ENCODE data around the gene PNLIPRP1.

PNLIPRP1 gene

DNA sequence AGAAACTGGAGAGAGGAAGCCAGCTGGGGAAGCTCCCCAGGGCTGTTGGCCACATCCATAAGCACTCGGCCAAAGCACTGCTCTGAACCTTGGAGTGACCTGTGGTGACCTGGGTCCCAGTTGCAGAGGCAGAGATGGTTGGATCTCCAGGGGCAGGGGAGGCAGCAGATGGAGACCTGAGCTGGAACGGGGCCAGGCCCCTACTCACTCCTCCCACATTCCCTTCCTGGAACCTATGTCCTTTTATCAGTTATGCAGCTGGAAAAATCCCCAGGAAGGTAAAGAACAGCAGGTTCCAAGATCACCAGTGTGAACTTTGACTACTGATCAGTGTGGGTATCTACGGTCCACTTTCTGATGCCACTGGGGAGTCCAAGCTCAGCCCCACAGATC lies 20.4 kb downstream of the PNLIPRP1 start:
- Histone ChIP-seq H3K27ac (no peak overlapping the region), H3K36me3 (replicated peaks) (no peaks in the 10 kb centered on the region), H3K4me3 (ENCODE audit: low read depth, low read length) (no peak overlapping the region), H3K27me3 (replicated peaks) (no peaks in the 10 kb centered on the region)
- TF ChIP-seq, protein P1, sequence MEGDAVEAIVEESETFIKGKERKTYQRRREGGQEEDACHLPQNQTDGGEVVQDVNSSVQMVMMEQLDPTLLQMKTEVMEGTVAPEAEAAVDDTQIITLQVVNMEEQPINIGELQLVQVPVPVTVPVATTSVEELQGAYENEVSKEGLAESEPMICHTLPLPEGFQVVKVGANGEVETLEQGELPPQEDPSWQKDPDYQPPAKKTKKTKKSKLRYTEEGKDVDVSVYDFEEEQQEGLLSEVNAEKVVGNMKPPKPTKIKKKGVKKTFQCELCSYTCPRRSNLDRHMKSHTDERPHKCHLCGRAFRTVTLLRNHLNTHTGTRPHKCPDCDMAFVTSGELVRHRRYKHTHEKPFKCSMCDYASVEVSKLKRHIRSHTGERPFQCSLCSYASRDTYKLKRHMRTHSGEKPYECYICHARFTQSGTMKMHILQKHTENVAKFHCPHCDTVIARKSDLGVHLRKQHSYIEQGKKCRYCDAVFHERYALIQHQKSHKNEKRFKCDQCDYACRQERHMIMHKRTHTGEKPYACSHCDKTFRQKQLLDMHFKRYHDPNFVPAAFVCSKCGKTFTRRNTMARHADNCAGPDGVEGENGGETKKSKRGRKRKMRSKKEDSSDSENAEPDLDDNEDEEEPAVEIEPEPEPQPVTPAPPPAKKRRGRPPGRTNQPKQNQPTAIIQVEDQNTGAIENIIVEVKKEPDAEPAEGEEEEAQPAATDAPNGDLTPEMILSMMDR (IDR thresholded peaks at IDR 0.05; ENCODE audit: low read depth, low read length, missing control alignments) = no peak
- DNase-seq = no peak
- in situ Hi-C loops (cut with HindIII; ENCODE audit: low pct_ligation_motif_present, low sequenced_read_pairs) = no loop called here

DNA sequence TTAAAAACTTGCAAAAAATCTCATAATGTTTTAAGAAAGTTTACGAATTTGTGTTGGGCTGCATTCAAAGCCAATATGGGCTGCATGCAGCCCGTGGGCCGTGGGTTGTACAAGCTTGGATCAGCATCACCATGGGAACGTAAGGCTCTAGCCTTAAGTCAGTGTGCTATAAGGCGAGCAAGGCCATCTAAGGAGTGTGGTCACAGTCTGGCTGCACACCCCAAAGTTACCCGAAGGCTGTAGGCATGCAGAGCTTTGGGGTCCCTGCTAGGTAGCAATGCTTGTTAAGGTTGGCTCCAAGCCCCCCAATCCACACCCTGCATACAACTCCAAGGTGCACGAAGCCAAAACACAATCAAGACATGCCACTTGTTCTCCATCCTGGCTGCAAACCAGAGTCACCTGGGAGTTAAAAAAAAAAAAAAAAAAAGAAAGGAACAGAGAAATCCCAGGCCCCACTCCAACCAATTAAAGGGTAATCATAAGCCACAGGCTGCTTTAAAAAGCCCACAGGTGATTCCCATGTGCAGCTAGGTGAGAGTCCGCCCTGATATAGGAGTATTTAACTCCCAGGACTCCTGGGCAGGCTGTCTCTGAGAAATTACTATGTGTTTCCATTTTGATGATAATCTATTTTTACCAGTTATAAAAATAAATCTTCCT lies 21.5 kb downstream of the PNLIPRP1 start:
- Histone ChIP-seq H3K27ac (no peak overlapping the region), H3K4me3 (ENCODE audit: low read depth, low read length) (no peak overlapping the region), H3K36me3 (replicated peaks) (no peaks in the 10 kb centered on the region), H3K27me3 (replicated peaks) (no peaks in the 10 kb centered on the region)
- in situ Hi-C loops (cut with HindIII; ENCODE audit: low pct_ligation_motif_present, low sequenced_read_pairs) = no loop called here
- TF ChIP-seq, protein P1 (IDR thresholded peaks at IDR 0.05; ENCODE audit: low read depth, low read length, missing control alignments) = no peak
- no peak for DNase-seq

DNA sequence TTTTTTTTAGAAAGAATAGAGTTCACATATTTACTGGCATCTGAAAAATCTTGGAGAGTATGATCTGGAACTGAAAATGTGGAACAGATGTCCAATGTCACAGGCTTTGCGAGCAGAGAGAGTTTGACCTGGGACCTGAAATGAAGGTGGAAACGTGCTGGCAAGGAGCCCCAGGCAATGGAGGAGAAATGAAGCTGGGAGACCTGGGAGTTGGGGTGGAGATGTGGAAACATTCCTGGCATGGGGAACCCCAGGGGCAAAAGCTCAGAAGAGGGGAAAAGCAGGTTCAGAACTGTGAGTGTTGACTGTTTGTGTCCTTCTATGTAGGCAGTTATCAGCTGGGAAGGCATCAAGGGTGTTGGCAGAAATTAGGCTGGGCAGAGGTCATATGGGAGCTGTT lies 22.7 kb downstream of the PNLIPRP1 start:
- H3K4me3 ChIP-seq (ENCODE audit: low read depth, low read length) = no peak overlapping the region
- no peak for DNase-seq
- in situ Hi-C loops (cut with HindIII; ENCODE audit: low pct_ligation_motif_present, low sequenced_read_pairs) = no loop called here
- TF ChIP-seq, protein P1 (IDR thresholded peaks at IDR 0.05; ENCODE audit: low read depth, low read length, missing control alignments) = no peak
- H3K27ac ChIP-seq = no peak overlapping the region
- H3K27me3 ChIP-seq (replicated peaks) = no peaks in the 10 kb centered on the region
- no peaks in the 10 kb centered on the region for H3K36me3 ChIP-seq (replicated peaks)

DNA sequence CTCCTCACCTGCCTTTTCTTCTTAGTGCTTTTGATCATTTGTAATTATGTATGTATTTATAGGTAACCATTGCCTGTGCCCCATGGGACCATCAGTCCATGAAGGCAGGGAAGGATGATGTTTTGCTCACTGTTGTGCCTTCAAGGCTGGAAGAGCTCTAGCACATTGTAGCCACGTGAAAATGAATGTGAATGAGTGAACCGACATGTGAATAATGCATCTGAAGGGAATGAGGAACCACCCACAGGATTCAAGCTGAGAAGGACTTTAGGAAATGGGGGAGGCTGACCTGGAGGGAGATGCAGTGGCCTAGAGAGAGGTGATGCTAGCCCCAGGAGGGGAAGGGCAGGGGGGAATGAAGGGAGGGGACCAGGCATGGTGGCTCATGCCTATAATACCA lies 24.0 kb downstream of the PNLIPRP1 start:
- no peak for DNase-seq
- in situ Hi-C loops (cut with HindIII; ENCODE audit: low pct_ligation_motif_present, low sequenced_read_pairs) = no loop called here

DNA sequence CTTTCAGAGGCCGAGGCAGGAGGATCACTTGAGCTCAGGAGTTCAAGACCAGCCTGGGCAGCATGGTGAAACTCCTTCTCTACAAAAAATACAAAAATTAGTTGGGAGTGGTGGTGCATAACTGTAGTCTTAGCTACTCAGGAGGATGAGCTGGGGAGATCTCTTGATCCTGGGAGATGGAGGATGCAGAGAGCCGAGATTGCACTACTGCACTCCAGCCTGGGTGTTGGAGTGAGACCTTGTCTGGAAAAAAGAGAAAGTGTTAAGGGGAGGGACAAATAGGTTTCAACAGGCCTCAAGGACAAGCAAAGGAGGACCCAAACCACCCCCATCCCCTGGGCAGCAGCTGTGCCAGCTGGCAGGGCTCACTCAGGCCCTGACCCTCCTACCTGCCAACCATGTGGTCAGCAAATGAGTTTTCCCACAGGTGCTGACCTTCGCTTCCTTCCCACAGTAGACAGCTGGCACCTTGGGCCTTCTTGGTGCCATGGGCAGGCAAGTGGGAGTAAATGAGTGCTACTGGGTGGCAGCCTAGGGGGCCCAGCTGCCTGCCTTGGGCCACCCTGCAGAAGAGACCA lies 24.5 kb downstream of the PNLIPRP1 start:
- H3K27me3 ChIP-seq (replicated peaks) = no peaks in the 10 kb centered on the region
- no peak for DNase-seq
- H3K27ac ChIP-seq = no peak overlapping the region
- TF ChIP-seq, protein P1 (IDR thresholded peaks at IDR 0.05; ENCODE audit: low read depth, low read length, missing control alignments) = no peak
- H3K4me3 ChIP-seq (ENCODE audit: low read depth, low read length) = no peak overlapping the region
- no peaks in the 10 kb centered on the region for H3K36me3 ChIP-seq (replicated peaks)
- in situ Hi-C loops (cut with HindIII; ENCODE audit: low pct_ligation_motif_present, low sequenced_read_pairs) = no loop called here

More for the DNA sequence above, 24.0 kb downstream of the PNLIPRP1 start:
- no peaks in the 10 kb centered on the region for H3K36me3 ChIP-seq (replicated peaks)
- TF ChIP-seq, protein P1 (IDR thresholded peaks at IDR 0.05; ENCODE audit: low read depth, low read length, missing control alignments) = no peak
- H3K27ac ChIP-seq = no peak overlapping the region
- H3K4me3 ChIP-seq (ENCODE audit: low read depth, low read length) = no peak overlapping the region
- no peaks in the 10 kb centered on the region for H3K27me3 ChIP-seq (replicated peaks)
